Subcutaneous abdominal adipose tissue (tissue), 5 donors: ENCODE data around the gene CFAP57.

Source experiments
- H3K27ac ChIP-seq: one replicate; pipeline ENCODE4 v1.7.0; 2013; ENCODE audit warnings: low read depth, mild to moderate bottlenecking, inconsistent platforms, low read length, moderate library complexity
- H3K27me3 ChIP-seq, 5 donors: one replicate each; pipeline ENCODE4 v1.7.0; 2013; ENCODE audit warnings: low read length in 5 of 5, inconsistent platforms in 1 of 5; ENCODE audit not compliant: control insufficient read depth in 5 of 5, insufficient read depth in 4 of 5
- H3K36me3 ChIP-seq, 5 donors: one replicate each; pipeline ENCODE4 v1.7.0; 2013; ENCODE audit warnings: low read length in 5 of 5; ENCODE audit not compliant: control insufficient read depth in 5 of 5, insufficient read depth in 5 of 5
- H3K4me1 ChIP-seq, 5 donors: one replicate each; pipeline ENCODE4 v1.7.0; 2013; ENCODE audit warnings: low read length in 5 of 5, mild to moderate bottlenecking in 3 of 5, moderate library complexity in 1 of 5; ENCODE audit not compliant: control insufficient read depth in 5 of 5, insufficient read depth in 5 of 5
- H3K4me3 ChIP-seq, 5 donors: one replicate each; pipeline ENCODE4 v1.7.0; 2013; ENCODE audit warnings: low read length in 5 of 5, low read depth in 1 of 5
- H3K9ac ChIP-seq, 5 donors: one replicate each; pipeline ENCODE4 v1.7.0; 2013; ENCODE audit warnings: low read length in 5 of 5, mild to moderate bottlenecking in 4 of 5, moderate library complexity in 3 of 5
- H3K9me3 ChIP-seq, 5 donors: one replicate each; pipeline ENCODE4 v1.7.0; 2013; ENCODE audit warnings: low read length in 5 of 5; ENCODE audit not compliant: control insufficient read depth in 5 of 5
- donor health status: healthy.
- donor health status: healthy.
- donor health status: healthy.
- donor health status: healthy.
- donor health status: healthy.

Gene CFAP57

GRCh38 chr1:43292216-43292615 is 120.1 kb downstream of the CFAP57 start:
- no peak overlapping the region for H3K9ac ChIP-seq

GRCh38 chr1:43292679-43293078 is 120.5 kb downstream of the CFAP57 start:
- no peaks in the 10 kb centered on the region for H3K36me3 ChIP-seq
- no peaks in the 10 kb centered on the region for H3K27me3 ChIP-seq
- peak overlapping the region in 1 of 5 donors; percentile 13 for H3K4me3 ChIP-seq
- H3K9me3 ChIP-seq, result no peaks in the 10 kb centered on the region
- peak overlapping the region; percentile 65 for H3K27ac ChIP-seq
- H3K4me1 ChIP-seq, result peaks cover 8 to 70% (median 57%) of the 10 kb centered on the region in 5 donors
- no peak overlapping the region for H3K9ac ChIP-seq

More at GRCh38 chr1:43292216-43292615, 120.1 kb downstream of the CFAP57 start:
- Histone ChIP-seq H3K9me3 (no peaks in the 10 kb centered on the region), H3K27ac (no peak overlapping the region), H3K4me1 (peaks cover 8 to 68% (median 57%) of the 10 kb centered on the region in 5 donors), H3K27me3 (no peaks in the 10 kb centered on the region), H3K4me3 (no peak overlapping the region), H3K36me3 (no peaks in the 10 kb centered on the region)

GRCh38 chr1:43293176-43293575 is 121.0 kb downstream of the CFAP57 start:
- peak overlapping the region; percentile 65 for H3K27ac ChIP-seq
- no peaks in the 10 kb centered on the region for H3K9me3 ChIP-seq
- H3K9ac ChIP-seq, result peak overlapping the region in 1 of 5 donors; percentile 63
- no peaks in the 10 kb centered on the region for H3K36me3 ChIP-seq
- H3K4me1 ChIP-seq, result peaks cover 8 to 70% (median 55%) of the 10 kb centered on the region in 5 donors
- peak overlapping the region in 1 of 5 donors; percentile 13 for H3K4me3 ChIP-seq
- no peaks in the 10 kb centered on the region for H3K27me3 ChIP-seq

- H3K27ac ChIP-seq, result peak overlapping the region; percentile 96
- no peaks in the 10 kb centered on the region for H3K9me3 ChIP-seq
- no peak overlapping the region for H3K4me3 ChIP-seq
- H3K27me3 ChIP-seq, result no peaks in the 10 kb centered on the region
- no peaks in the 10 kb centered on the region for H3K36me3 ChIP-seq
- peaks cover 8 to 66% (median 48%) of the 10 kb centered on the region in 5 donors for H3K4me1 ChIP-seq
- peak overlapping the region in 1 of 5 donors; percentile 56 for H3K9ac ChIP-seq
Observed at GRCh38 chr1:43293896-43294760, 122.0 kb downstream of the CFAP57 start.

GRCh38 chr1:43294761-43295160 is 122.6 kb downstream of the CFAP57 start:
- Histone ChIP-seq H3K4me1 (peaks cover 11 to 68% (median 48%) of the 10 kb centered on the region in 5 donors), H3K9ac (peak overlapping the region in 2 of 5 donors; percentile 10 to 14), H3K36me3 (no peaks in the 10 kb centered on the region), H3K27me3 (no peaks in the 10 kb centered on the region), H3K27ac (peak overlapping the region; percentile 96), H3K9me3 (no peaks in the 10 kb centered on the region), H3K4me3 (no peak overlapping the region)

GRCh38 chr1:43296207-43296606 is 124.1 kb downstream of the CFAP57 start:
- Histone ChIP-seq H3K4me3 (no peak overlapping the region), H3K4me1 (peaks cover 13 to 68% (median 49%) of the 10 kb centered on the region in 5 donors), H3K9ac (peak overlapping the region in 3 of 5 donors; percentile 16 to 89 (median 62)), H3K27ac (peak overlapping the region; percentile 96), H3K27me3 (no peaks in the 10 kb centered on the region), H3K36me3 (no peaks in the 10 kb centered on the region), H3K9me3 (no peaks in the 10 kb centered on the region)

GRCh38 chr1:43298055-43298454 is 125.9 kb downstream of the CFAP57 start:
- Histone ChIP-seq H3K4me3 (no peak overlapping the region), H3K9me3 (no peaks in the 10 kb centered on the region), H3K4me1 (peaks cover 16 to 69% (median 46%) of the 10 kb centered on the region in 5 donors), H3K27ac (no peak overlapping the region), H3K9ac (no peak overlapping the region), H3K36me3 (no peaks in the 10 kb centered on the region), H3K27me3 (no peaks in the 10 kb centered on the region)

GRCh38 chr1:43299101-43299500 is 127.0 kb downstream of the CFAP57 start:
- Histone ChIP-seq H3K4me1 (peaks cover 9 to 69% (median 47%) of the 10 kb centered on the region in 5 donors), H3K27me3 (no peaks in the 10 kb centered on the region), H3K9me3 (no peaks in the 10 kb centered on the region), H3K4me3 (no peak overlapping the region), H3K27ac (peak overlapping the region; percentile 77), H3K36me3 (no peaks in the 10 kb centered on the region), H3K9ac (no peak overlapping the region)

GRCh38 chr1:43300378-43301094 is 128.4 kb downstream of the CFAP57 start, which contains the start of gene TIE1:
TIE1 (plus strand) TSS chr1:43300982; CDS start chr1:43301072, 90 bp downstream.
- Histone ChIP-seq H3K9ac (peak within 1 kb of the TSS in 4 of 5 donors; percentile 52 to 71 (median 59)), H3K27me3 (no peaks in the 10 kb centered on the region), H3K4me1 (peaks cover 12 to 69% (median 48%) of the 10 kb centered on the region in 5 donors), H3K4me3 (peak within 1 kb of the TSS in 4 of 5 donors; percentile 48 to 69 (median 60)), H3K9me3 (no peaks in the 10 kb centered on the region), H3K27ac (peak within 1 kb of the TSS; percentile 77), H3K36me3 (peaks cover 0 to 6% (median under 1%) of the 10 kb centered on the region in 5 donors)
